ENCODE data around the gene CLDN4. TPM values are rescaled to one million over a fixed set of nuclear protein-coding genes. Genes with fewer than 3 reads are reported as not detected.

Gene CLDN4
- total RNA-seq, 1 experiment from 2014 or later, result 234 TPM

GRCh38 chr7:73881352-73882046 is 50.7 kb downstream of the CLDN4 start:
- Histone ChIP-seq H3K79me2 (ENCODE audit: insufficient read depth, low read length) (no peaks in the 10 kb centered on the region), H3K36me3 (ENCODE audit: control insufficient read depth in 1 of 2, insufficient read depth in 2 of 2, low read length in 2 of 2) (no peaks in the 10 kb centered on the region), H2AFZ (ENCODE audit: low read depth, low read length, poor library complexity, severe bottlenecking) (no peak overlapping the region), H4K20me1 (ENCODE audit: insufficient read depth) (no peaks in the 10 kb centered on the region), H3K9me3 (ENCODE audit: control insufficient read depth in 1 of 2, insufficient read depth in 1 of 2, low read depth in 1 of 2, low read length in 2 of 2) (no peaks in the 10 kb centered on the region), H3K4me2 (ENCODE audit: low read length) (no peak overlapping the region), H3K9me2 (ENCODE audit: insufficient read depth) (no peaks in the 10 kb centered on the region), H3K4me3 (replicated peaks in 1 of 2; ENCODE audit: low read depth in 1 of 2, low read length in 2 of 2) (no peak overlapping the region), H3K27ac (ENCODE audit: low read depth, low read length) (no peak overlapping the region), H3K9ac (ENCODE audit: low read length) (no peak overlapping the region), H3K27me3 (ENCODE audit: insufficient read depth, low read length) (peaks cover 12% of the 10 kb centered on the region; the same call in 1 of the 2 replicates), H3K4me1 (ENCODE audit: control insufficient read depth in 1 of 2, insufficient read depth in 2 of 2, low read length in 2 of 2) (no peaks in the 10 kb centered on the region)
- ChIA-PET POLR2A (no interaction called here), RAD21 (ENCODE audit: low non-redundant PET in 1 of 2, low total read pairs in 2 of 2, uncharacterized antibody in 2 of 2, unreplicated experiment in 2 of 2) (interaction anchor here in 1 of 2 experiments (0.6 kb wide), 1 partner anchor 617 kb away, joined by 3 read pairs; no protein-coding TSS in a partner anchor), CTCF (interaction anchor here (1.3 to 1.5 kb wide), 2 partner anchors 10 to 146 kb away, joined by 3 read pairs; no protein-coding TSS in a partner anchor)
- TF ChIP-seq ZBTB33 (IDR thresholded peaks at IDR 0.05; ENCODE audit: extremely low read depth, insufficient replicate concordance, low read length) (no peak), ELF1 (IDR thresholded peaks at IDR 0.05; ENCODE audit: borderline replicate concordance, low read depth) (no peak), CEBPB (IDR thresholded peaks at IDR 0.05; ENCODE audit: low read depth) (no peak), RAD21 (IDR thresholded peaks at IDR 0.05; ENCODE audit: low read depth) (no peak), CTCF (IDR thresholded peaks at IDR 0.05 in 2 of 3, conservative IDR thresholded peaks at IDR 0.05 in 1 of 3; ENCODE audit: borderline replicate concordance in 1 of 3, insufficient read depth in 1 of 3, low read depth in 2 of 3, low read length in 2 of 3) (no peak), YY1 (IDR thresholded peaks at IDR 0.05; ENCODE audit: extremely low read depth, insufficient replicate concordance, low read depth, low read length) (no peak), ATF3 (IDR thresholded peaks at IDR 0.05) (no peak), EZH2phosphoT487 (IDR thresholded peaks at IDR 0.05; ENCODE audit: borderline replicate concordance) (no peak), FOSL1 (IDR thresholded peaks at IDR 0.05; ENCODE audit: low read depth) (no peak), JUND (IDR thresholded peaks at IDR 0.05) (no peak), EZH2 (IDR thresholded peaks at IDR 0.05) (no peak)
- DNase-seq (ENCODE audit: low read depth, low spot score), result no peak
- ATAC-seq, result no peak
- BruUV-seq (replicated peaks), result no TSS peak
- intact Hi-C loops (cut with micrococcal nuclease), result no loop called here

All from HCT116 (cell line).